GM18499 (cell line): ENCODE measurements around the gene GOLGA8S.
"Not testable (repeated sequence)": the region's sequence is repeated elsewhere in the genome, so short reads cannot be mapped to it uniquely, and the experiment has no call there.

Experiments
- ATAC-seq: cut with Tn5 transposase; IDR thresholded peaks from one replicate; pipeline ENCODE4 v1.9.1; 2021; ENCODE audit warnings: moderate number of reproducible peaks; ENCODE audit not compliant: insufficient read depth, unreplicated experiment

GOLGA8S gene

DNA sequence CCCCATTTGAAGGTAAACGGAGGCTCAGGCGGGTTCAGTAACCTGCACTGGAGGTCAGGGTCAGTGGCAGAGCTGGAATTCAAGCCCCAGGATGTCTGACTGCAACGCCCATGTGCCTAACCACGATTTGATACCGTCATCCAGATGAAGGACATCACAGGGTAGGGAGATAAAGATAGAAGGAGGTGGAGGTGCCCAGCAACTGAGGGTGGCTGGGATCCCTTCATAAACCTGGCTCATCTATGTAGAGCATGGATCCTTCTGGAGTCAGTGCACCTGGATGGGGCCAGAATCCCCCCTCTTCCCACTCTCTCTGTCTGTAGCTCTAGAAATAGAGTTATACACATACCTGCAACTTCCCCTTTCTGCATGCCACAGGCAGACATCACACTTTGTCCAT, 41.3 kb downstream of the GOLGA8S start:
- ATAC-seq, result no peak

DNA sequence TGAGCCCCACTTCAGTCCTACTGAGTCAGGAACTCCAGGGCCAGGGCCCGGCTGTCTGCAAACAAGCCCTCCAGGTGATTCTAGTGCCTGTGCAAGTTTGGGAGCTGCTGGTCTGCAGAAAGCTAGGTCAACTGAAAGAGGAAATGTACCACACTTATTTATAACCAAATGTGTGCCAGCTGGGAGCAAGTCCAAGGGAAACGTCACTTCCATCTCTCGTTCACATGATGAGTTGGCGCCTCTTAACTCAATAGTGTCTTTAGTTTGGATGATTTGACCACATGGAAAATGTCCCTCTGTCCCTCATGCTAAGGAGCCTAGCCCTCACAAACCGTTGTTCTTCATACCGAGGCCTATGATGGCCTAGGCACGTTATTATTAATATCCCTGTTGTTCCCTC, 43.2 kb downstream of the GOLGA8S start:
- no peak for ATAC-seq

DNA sequence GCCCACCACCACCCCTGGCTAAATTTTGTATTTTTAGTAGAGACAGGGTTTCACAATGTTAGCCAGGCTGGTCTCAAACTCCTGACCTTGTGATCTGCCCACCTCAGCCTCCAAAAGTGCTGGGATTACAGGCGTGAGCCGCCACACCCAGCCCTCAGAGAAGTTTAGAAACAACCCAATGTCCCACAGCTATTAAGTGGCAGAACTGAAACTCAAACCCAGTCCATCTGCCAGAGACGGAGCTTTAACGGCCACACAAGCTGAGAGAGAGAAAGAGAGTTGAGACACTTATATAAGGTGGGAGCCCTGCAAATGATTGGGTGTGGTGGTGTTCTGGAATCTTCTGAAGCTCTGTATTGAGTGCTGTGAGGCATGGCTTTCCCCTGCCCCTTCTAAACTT, 43.8 kb downstream of the GOLGA8S start:
- ATAC-seq, result not testable (repeated sequence)

DNA sequence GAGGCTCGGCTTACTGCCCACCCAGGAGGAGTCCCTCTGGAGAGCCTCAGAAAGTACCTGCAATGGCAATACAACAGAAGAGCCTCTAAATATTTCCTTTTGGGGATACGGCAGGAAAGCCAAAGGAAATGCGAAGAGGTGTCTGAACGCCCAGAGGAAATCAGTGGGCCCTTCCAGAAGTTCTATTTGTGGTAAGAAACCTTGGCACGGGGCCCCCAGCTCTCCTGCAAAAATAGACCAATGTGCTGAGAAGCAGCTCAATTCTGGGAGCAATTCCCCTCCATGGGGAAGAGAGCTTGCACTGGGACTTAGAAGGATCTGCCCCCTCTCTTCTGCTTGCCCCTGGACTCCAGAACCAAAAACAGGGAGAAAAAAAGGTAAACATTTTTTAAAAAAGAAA, 44.7 kb downstream of the GOLGA8S start:
- ATAC-seq, result not testable (repeated sequence)

DNA sequence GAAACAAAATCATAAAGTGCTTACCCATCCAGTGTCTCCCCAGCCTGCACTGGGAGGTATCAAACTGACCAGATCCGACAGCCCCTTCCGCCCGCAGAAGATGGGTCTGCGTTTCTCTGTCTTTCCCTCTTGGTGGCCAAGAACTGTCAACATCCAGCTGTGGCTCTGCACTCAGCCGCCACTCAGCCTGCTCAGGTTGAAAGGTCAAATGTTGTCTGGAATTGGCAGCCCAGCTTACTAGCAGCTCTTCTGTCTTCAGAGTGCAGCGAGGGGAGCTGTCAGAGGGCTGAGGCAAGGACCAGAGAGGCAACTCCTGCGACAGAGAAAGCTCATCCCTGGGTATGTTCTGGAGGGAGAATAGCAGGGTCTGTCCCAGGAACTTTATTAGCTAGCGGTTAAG, 47.1 kb downstream of the GOLGA8S start:
- no peak for ATAC-seq

DNA sequence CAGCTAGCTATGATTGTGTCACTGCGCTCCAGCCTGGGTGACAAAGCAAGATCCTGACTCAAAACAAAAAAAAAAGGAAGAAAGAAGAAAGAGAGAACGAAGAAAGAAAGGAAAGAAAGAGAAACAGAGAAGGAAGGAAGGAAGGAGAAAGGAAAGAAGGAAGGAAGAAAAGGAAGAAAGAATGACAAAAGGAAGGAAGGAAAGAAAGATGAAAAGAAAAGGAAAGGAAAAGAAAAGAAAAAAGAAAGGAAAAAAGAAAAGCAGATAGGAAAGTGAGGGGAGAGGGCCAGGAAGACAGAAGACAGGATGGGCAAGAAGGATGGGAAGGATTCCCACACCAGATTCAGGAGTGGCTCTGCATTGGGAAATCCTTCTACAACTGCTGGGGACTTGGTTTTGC, 47.6 kb downstream of the GOLGA8S start:
- no peak for ATAC-seq

DNA sequence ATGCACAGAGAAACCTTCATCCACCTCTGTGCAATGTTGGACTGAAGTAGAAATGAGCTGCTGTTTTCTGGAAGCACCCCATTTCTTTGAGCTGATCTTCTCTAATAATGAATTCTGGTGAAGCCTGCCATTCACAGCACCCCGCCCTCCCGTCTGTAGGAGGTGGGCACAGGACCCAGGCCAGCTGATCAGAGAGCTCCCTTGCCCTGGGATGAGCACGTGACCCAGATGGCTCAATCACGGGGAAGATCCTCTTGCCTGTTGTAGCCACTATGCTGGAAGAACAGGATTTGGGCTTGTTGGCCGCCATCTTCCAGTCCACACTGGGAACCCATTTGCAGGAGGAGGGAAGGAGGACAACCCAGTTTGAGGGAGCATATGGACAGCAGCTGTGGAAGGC, 48.0 kb downstream of the GOLGA8S start:
- ATAC-seq, result no peak

DNA sequence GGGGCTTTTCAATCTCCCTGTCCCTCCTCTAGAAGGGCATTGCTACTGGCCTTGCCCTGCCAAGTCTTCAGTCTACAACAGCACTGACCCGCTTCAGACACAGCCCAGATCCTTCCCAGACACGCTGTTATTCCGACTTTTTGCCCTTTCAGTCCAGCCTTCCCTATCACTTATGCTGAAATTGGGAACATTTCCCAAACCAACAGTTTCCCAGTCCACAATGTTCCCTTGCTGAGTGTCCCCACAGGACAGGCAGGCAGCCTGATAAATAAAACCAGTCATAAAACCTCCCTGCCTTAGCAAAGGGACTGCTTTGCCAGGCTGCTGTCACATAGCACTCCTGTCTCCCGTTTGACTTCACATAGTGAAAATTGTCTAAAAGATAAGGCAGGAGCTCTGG, 49.0 kb downstream of the GOLGA8S start:
- no peak for ATAC-seq

DNA sequence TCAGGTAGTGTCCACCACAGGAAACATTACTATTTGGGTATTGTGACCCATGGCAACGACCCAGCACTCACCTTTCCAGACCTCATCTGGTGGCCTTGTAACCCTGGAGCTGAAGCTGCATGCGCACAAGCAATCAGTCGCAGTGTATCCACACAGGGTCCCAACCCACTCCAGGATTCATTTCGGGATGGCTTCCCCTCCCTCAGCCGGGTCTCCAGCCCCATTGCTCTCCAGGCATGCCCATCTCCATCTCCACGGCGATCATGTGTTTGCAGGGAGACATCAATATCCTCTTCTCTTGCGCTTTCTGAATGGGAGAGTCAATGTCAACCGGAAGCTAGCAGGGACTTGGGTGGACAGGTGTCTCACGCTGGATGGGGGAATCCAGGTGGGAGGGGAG, 57.3 kb downstream of the GOLGA8S start:
- no peak for ATAC-seq

DNA sequence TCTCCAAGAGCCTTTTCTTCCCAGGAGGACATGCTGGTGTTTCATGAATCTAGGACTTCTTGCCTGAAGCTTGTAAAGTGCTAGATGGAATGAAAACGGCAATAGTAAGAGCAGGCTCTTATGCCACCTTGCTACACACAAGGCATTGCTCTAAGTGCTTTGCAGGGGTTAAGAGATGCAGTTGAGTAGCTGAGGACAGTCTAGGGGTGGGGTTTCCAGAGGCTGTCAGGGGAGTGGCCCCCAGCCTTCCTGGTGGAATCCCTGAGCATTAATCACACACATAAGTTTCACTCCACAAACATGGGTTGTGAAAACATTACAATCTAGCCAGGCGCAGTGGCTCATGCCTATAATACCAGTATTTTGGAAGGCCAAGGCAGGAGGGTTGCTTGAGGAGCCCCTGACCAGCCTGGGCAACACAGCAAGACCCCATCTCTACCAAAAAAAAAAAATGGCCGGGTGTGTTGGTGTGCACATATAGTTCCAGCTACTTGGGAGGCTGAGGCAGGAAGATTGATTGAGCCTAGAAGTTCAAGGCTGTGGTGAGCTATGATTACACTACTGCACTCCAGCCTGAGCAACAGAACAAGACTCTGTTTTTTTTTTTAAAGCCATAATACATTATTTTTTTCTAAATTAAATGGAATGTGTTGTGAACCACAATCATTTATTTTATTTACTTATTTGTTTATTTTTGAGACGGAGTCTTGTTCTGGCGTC, 58.5 kb downstream of the GOLGA8S start:
- not testable (repeated sequence) for ATAC-seq
